B cell (primary cell): ENCODE data around the gene TSPAN2. TPM values are rescaled to one million over a fixed set of nuclear protein-coding genes. Genes with fewer than 3 reads are reported as not detected.

Experiments
- ATAC-seq: fragments of 200-7000 bp; cut with Tn5 transposase; one replicate; pipeline ENCODE4 v1.10.0; 2021; ENCODE audit warnings: low read depth, mild to moderate bottlenecking, moderate number of reproducible peaks, moderate library complexity
- CTCF ChIA-PET: fragments of 350-600 bp; sonication (Branson Sonifier 250); formaldehyde crosslinking; loops from one replicate; lab custom pipeline; 2021; ENCODE audit warnings: antibody characterized with exemption, inconsistent platforms; lab: Charles Lee
- POLR2A ChIA-PET: fragments of 350-600 bp; sonication (Branson Sonifier 250); formaldehyde crosslinking; loops from one replicate; lab custom pipeline; 2021; ENCODE audit warnings: antibody characterized with exemption; lab: Charles Lee
- DNase-seq: peaks from one replicate; pipeline ENCODE4 v3.0.0; 2013
- H2AFZ ChIP-seq: 2 replicates; pipeline ENCODE4 v1.6.1; 2012; ENCODE audit warnings: mild to moderate bottlenecking, low read depth, low read length; ENCODE audit not compliant: insufficient read depth, poor library complexity, severe bottlenecking
- H3K27ac ChIP-seq, 2 donors: 1 replicate in 1 of 2; 2 replicates in 1 of 2; pipeline ENCODE4 v1.5.1; 2012 to 2013; ENCODE audit warnings: low read length in 2 of 2, mild to moderate bottlenecking in 2 of 2, moderate library complexity in 1 of 2
- H3K27me3 ChIP-seq, 4 experiments: fragments of 200-600 bp in 1 of 4; sonication (generic) in 1 of 4; replicated peaks in 1 of 4; 1 replicate in 2 of 4; 2 replicates in 2 of 4; pipeline versions ENCODE4 v1.6.1 to v1.7.0; 2013 to 2016; ENCODE audit warnings: low read length in 3 of 4, mild to moderate bottlenecking in 2 of 4, mixed read lengths in 1 of 4, moderate library complexity in 1 of 4; ENCODE audit not compliant: insufficient read depth in 4 of 4, control insufficient read depth in 3 of 4; ENCODE audit errors: control extremely low read depth in 1 of 4
- H3K36me3 ChIP-seq, 2 experiments: replicated peaks in 1 of 2; 1 replicate in 1 of 2; 2 replicates in 1 of 2; pipeline versions ENCODE4 v1.6.1 to v1.7.1; 2013; ENCODE audit warnings: low read length in 1 of 2; ENCODE audit not compliant: insufficient read depth in 2 of 2, control insufficient read depth in 1 of 2; ENCODE audit errors: control extremely low read depth in 1 of 2, extremely low read depth in 1 of 2
- H3K4me1 ChIP-seq, 2 donors: fragments of 200-600 bp in 1 of 2; sonication (generic) in 1 of 2; 1 replicate in 1 of 2; 2 replicates in 1 of 2; pipeline versions ENCODE4 v1.5.1 to v1.6.1; 2013 to 2017; ENCODE audit warnings: low read length in 2 of 2; ENCODE audit not compliant: control insufficient read depth in 2 of 2, insufficient read depth in 2 of 2
- H3K4me2 ChIP-seq: replicated peaks from 2 replicates; pipeline ENCODE3; 2012; ENCODE audit warnings: mild to moderate bottlenecking, low read depth, low read length; ENCODE audit not compliant: poor library complexity, severe bottlenecking
- H3K4me3 ChIP-seq, 5 experiments: fragments of 200-600 bp in 1 of 5; sonication (generic) in 1 of 5; 1 replicate in 3 of 5; 2 replicates in 2 of 5; pipeline versions ENCODE4 v1.5.1 to v1.7.0; 2011 to 2016; ENCODE audit warnings: low read length in 4 of 5, mild to moderate bottlenecking in 4 of 5, low read depth in 2 of 5, control low read depth in 1 of 5, moderate library complexity in 1 of 5; ENCODE audit not compliant: insufficient read depth in 1 of 5; ENCODE audit errors: control extremely low read depth in 1 of 5, extremely low read depth in 1 of 5
- H3K79me2 ChIP-seq: fragments of 200-600 bp; sonication (generic); one replicate; pipeline ENCODE4 v1.6.0; 2016; ENCODE audit warnings: low read length; ENCODE audit not compliant: control insufficient read depth, insufficient read depth
- H3K9ac ChIP-seq: fragments of 200-600 bp; sonication (generic); 2 replicates; pipeline ENCODE4 v1.6.1; 2017; ENCODE audit warnings: mild to moderate bottlenecking, low read length, moderate library complexity
- H3K9me3 ChIP-seq, 3 donors: one replicate each; pipeline versions ENCODE4 v1.6.1 to v1.7.1; 2013; ENCODE audit warnings: low read length in 2 of 3; ENCODE audit not compliant: control insufficient read depth in 2 of 3, insufficient read depth in 1 of 3; ENCODE audit errors: control extremely low read depth in 1 of 3
- H4K20me1 ChIP-seq: 2 replicates; pipeline ENCODE4 v1.6.0; 2012; ENCODE audit warnings: mild to moderate bottlenecking, low read length; ENCODE audit not compliant: insufficient read depth, control insufficient read depth, poor library complexity, severe bottlenecking
- H3K27ac Mint-ChIP-seq: one replicate; pipeline ENCODE4 v1.8.0; 2021; ENCODE audit warnings: mixed read lengths
- H3K27me3 Mint-ChIP-seq: one replicate; pipeline ENCODE4 v1.8.0; 2021; ENCODE audit warnings: mixed read lengths
- H3K4me1 Mint-ChIP-seq: one replicate; pipeline ENCODE4 v1.8.0; 2021; ENCODE audit warnings: mixed read lengths
- H3K4me3 Mint-ChIP-seq: one replicate; pipeline ENCODE4 v1.8.0; 2021; ENCODE audit warnings: mixed read lengths
- H3K9me3 Mint-ChIP-seq: one replicate; pipeline ENCODE4 v1.8.0; 2022; ENCODE audit warnings: mixed read lengths; ENCODE audit not compliant: insufficient read depth
- CTCF ChIP-seq: fragments of 200-600 bp; IDR thresholded peaks from one replicate; pipeline ENCODE4 v1.8.0; 2022; ENCODE audit warnings: antibody characterized with exemption, mild to moderate bottlenecking
- EZH2 ChIP-seq: IDR thresholded peaks from 2 replicates; pipeline ENCODE4 v1.6.1; 2012; ENCODE audit warnings: borderline replicate concordance, low read depth, mild to moderate bottlenecking, moderate library complexity, low read length; ENCODE audit not compliant: insufficient read depth, poor library complexity, severe bottlenecking
- WGBS: methylation state at CpG from one replicate; pipeline ENCODE4 v1.1.5; 2013; ENCODE audit warnings: missing lambda C conversion rate; ENCODE audit not compliant: insufficient coverage; 5-methylcytosine and 5-hydroxymethylcytosine counted together
- intact Hi-C: fragments of 100-400 bp; cut with micrococcal nuclease; formaldehyde crosslinking; loops from one replicate; pipeline ENCODE4 v1.10.0; 2022
- polyA plus RNA-seq: library from polyadenylated mRNA; depleted of rRNA; stranded (reverse); fragments of >200 nt; gene quantifications from 2 replicates; pipeline ENCODE4 v1.2.3, GENCODE V29; 2012
- total RNA-seq, 2 donors: library from RNA; stranded (reverse); fragments of 120-200 nt in 1 of 2; gene quantifications; 1 replicate in 1 of 2; 2 replicates in 1 of 2; pipeline versions ENCODE4 v1.2.3 to v1.2.4, GENCODE V29; 2013 to 2022

The TSPAN2 gene
- total and polyA plus RNA-seq, 2 donors (not counting 1 experiment from before 2014, with no cell fraction given), result 0.24 to 0.34 TPM

DNA sequence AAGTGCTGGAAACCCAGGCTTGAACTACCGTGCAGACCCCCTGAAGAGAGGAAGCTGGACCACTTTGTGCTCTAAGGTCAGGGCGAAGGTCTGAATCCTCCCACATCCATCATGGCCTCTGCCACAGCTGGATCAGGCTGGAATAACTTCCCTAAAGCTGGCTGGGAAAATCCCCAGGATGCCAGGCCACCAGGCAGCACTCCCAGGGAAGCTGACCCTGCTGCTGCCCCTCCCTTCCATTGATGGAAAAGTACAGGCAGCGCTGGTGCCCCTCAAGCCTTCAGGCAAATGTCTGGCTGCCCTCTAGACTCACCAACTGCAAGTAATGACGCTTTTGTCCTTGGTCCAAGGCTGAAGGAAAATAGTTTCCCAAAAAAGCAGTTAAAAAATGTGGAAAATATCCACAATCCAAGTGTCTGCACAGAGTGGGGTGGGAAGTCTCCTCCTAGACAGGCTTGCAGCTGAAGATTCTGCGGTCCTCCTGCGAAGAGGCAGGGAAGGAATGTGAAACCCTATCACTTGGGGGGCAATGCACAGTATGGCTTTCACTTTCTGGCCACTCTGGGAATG, 39.9 kb upstream of the TSPAN2 start:
- POLR2A ChIA-PET, result no interaction called here
- no peak overlapping the region for H3K27ac ChIP-seq
- H3K9ac ChIP-seq, result no peak overlapping the region
- no peaks in the 10 kb centered on the region for H4K20me1 ChIP-seq
- DNase-seq, result no peak
- CTCF ChIA-PET, result interaction anchor here (1.4 to 2.1 kb wide), 2 partner anchors 9 to 12 kb away, joined by 7 to 9 read pairs; no protein-coding TSS in a partner anchor
- no peaks in the 10 kb centered on the region for H3K4me1 ChIP-seq
- H3K9me3 ChIP-seq, result peaks cover 0 to 2% (median 0%) of the 10 kb centered on the region in 3 donors
- H3K79me2 ChIP-seq, result no peaks in the 10 kb centered on the region
- intact Hi-C loops, result no loop called here
- H3K4me1 Mint-ChIP-seq, result no peaks in the 10 kb centered on the region
- peaks cover 16% of the 10 kb centered on the region for H3K27me3 Mint-ChIP-seq
- no peaks in the 10 kb centered on the region for H3K36me3 ChIP-seq
- H3K27ac Mint-ChIP-seq, result no peak overlapping the region
- H3K4me3 ChIP-seq, result no peak overlapping the region
- no peak overlapping the region for H3K4me3 Mint-ChIP-seq
- no peak overlapping the region for H2AFZ ChIP-seq
- no peaks in the 10 kb centered on the region for H3K27me3 ChIP-seq
- H3K4me2 ChIP-seq, result no peak overlapping the region
- no peak for TF ChIP-seq CTCF
- no peak for TF ChIP-seq EZH2
- H3K9me3 Mint-ChIP-seq, result peaks cover 2% of the 10 kb centered on the region
- WGBS, result 93% methylated on average over 4 of the region's 6 CpGs
- ATAC-seq, result no peak

GRCh38 chr1:115127539-115127938, 38.2 kb upstream of the TSPAN2 start:
- no peaks in the 10 kb centered on the region for H3K79me2 ChIP-seq
- no peak overlapping the region for H3K27ac Mint-ChIP-seq
- H3K4me3 ChIP-seq, result no peak overlapping the region
- no peak for DNase-seq
- CTCF ChIA-PET, result no interaction called here
- intact Hi-C loops, result no loop called here
- no peaks in the 10 kb centered on the region for H3K4me1 Mint-ChIP-seq
- no peak for ATAC-seq
- H3K4me2 ChIP-seq, result no peak overlapping the region
- no peaks in the 10 kb centered on the region for H3K4me1 ChIP-seq
- H3K27me3 ChIP-seq, result no peaks in the 10 kb centered on the region
- no peak overlapping the region for H3K9ac ChIP-seq
- POLR2A ChIA-PET, result no interaction called here
- peaks cover 4% of the 10 kb centered on the region for H3K9me3 Mint-ChIP-seq
- no peak overlapping the region for H3K27ac ChIP-seq
- no peaks in the 10 kb centered on the region for H3K36me3 ChIP-seq
- H2AFZ ChIP-seq, result no peak overlapping the region
- H3K9me3 ChIP-seq, result peaks cover 0 to 5% (median 2%) of the 10 kb centered on the region in 3 donors
- TF ChIP-seq EZH2, result no peak
- no peak for TF ChIP-seq CTCF
- H3K4me3 Mint-ChIP-seq, result no peak overlapping the region
- WGBS, result no CpG with 5 or more reads among the region's 1 CpG
- peaks cover 18% of the 10 kb centered on the region for H3K27me3 Mint-ChIP-seq
- H4K20me1 ChIP-seq, result no peaks in the 10 kb centered on the region
